Inflammatory macrophage (primary cell): ENCODE measurements around the gene ADGRG6.
"Not testable (repeated sequence)": the region's sequence is repeated elsewhere in the genome, so short reads cannot be mapped to it uniquely, and the experiment has no call there.

ENCODE experiments used
- DNase-seq, 2 donors: peaks; one replicate each; pipeline ENCODE4 v3.0.0-alpha.2; 2020 to 2022

ADGRG6 gene

DNA sequence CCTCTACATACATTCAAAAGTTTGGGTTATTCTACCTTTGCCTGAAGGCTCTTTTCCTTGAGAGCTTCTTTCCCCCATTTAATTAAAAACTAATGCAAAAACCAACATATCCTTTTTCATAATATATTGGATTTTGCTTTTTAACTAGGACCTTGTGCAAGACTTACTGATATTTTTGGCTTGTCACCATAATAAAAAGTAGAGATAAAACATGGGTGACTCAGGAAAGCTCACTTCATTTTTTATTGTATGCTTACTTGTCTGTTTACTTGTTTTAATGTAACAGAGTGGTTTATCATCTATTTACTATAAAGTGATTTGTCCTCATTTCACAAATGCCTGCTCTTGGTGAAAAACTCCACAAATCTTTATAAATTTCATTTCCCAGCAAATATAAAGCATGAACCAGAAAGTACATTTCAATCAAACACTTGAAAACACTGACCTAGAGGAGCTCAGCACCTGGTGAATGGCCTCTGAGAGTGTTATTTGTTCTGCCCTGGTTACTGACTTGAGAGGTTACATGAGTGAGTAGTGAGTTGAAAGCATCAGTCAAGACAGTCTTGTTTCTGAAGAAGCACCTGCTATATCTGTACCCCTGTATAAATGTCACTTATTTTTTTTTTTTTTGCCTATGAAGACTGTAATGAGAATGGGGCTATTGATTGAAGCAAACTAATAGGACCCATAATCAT lies 20.8 kb downstream of the ADGRG6 start:
- DNase-seq = no peak

DNA sequence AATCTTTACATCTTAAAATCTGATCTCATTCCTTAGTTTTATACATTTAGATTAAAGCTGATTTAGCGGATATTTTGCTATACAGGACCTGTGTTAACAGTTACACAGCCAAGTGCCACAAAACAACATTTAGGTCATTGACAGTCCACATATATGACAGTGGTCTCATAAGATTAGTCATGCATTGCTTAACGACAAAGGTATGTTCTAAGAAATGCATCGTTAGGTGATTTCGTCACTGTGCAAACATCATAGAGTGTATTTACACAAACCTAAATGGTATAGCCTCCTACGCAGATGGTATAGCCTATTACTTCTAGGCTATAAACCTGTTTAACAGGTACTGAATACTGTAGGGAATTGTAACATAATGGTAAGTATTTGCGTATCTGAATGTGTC lies 21.6 kb downstream of the ADGRG6 start:
- no peak for DNase-seq

DNA sequence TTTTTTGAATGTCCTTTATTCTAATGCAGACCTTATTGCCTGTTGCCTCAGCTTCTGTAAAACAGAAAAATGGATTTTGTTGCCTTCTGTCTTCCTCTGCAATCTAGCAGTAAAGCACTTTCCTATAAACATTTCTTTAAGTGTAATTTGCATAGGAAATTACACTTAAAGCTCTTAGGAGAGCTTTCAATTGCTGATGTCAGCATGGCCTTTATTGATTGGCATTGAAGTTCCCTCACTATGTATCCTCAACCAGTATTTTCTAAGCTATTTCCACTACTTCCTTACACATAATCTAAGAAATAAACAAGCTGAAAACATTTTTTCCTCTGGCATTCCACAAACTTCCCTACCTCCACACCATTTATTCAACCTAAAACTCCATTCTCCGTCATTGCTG lies 22.3 kb downstream of the ADGRG6 start:
- DNase-seq = no peak

DNA sequence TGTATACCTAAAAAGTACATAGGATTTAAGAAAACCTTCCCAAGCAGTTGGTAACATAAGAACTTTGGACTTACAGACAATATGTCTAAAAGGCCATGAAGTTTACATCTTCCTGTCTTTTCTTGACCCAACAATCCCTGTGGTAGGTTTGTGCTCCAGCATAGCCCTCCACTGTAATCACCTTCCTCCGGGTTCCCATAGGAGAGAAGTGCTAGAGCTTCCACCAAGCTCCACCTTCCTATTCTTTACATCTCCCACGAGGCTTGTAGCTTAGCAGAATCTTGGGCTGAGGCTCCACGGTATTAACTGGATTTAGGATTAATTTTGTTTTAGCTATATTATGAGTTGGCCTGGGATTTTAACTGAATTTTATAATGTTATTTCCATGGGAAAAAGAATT lies 23.3 kb downstream of the ADGRG6 start:
- DNase-seq = no peak

DNA sequence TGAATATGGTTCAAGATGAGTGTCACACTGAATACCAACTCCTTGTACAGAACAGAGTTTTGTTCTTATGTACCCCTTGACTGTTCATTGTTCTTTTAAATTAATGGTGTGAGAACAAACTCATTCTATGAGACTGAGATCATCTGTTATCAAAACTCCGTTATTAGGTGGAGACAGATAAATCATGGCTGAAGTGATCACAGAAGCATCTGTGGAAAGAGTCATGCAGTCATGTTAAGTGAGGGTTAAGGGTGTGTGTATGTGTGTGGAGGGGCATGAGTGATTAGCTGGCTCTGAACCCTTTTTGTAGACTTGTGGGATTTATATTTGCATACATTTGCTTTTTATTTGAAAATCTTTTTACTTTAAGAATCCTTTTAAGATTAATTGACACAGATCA lies 24.7 kb downstream of the ADGRG6 start:
- no peak for DNase-seq

DNA sequence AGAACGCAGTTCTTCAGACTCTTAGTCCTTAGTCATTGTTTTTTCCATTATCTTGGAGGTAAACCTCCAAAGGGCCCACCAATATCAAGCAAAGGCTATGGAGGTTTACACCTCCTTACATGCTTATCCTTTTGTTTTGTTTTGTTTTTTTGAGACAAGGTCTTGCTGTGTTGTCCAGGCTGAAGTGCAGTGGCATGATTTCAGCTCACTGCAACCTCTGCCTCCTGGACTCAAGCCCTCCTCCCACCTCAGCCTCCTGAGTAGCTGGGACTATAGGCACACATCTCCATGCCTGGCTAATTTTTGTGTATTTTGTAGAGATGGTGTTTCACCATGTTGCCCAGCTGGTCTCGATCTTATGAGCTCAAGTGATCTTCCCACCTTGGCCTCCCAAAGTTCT lies 26.3 kb downstream of the ADGRG6 start:
- no peak for DNase-seq

DNA sequence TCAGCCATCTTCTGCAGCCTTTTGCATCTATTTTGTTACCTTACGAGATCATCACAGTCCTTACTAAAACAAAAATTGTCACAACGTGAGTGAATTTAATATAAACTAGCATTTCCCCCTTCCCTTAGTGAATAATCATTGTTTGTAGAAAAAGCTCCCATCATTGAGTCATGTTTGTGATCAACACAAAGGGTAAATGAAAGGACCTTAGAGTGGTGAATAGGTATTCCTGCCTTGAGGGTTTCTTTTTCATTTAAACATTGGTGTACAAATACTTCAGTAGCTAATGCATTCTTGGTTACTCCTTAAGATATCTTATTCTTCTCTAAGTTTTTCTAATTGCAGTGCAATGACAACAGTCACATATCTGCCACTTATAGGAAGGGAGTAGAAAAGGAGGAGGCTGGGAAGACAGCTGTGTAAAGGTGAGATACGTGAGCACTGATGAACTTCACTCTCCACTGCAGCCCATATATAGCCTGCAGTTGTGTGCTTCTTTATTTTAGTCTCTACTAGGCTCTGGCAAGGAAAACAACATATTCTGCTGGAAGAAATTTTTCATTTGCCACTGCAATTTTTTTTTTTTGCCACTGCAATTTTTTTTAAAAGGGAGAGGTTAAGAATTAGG lies 27.8 kb downstream of the ADGRG6 start:
- no peak for DNase-seq

DNA sequence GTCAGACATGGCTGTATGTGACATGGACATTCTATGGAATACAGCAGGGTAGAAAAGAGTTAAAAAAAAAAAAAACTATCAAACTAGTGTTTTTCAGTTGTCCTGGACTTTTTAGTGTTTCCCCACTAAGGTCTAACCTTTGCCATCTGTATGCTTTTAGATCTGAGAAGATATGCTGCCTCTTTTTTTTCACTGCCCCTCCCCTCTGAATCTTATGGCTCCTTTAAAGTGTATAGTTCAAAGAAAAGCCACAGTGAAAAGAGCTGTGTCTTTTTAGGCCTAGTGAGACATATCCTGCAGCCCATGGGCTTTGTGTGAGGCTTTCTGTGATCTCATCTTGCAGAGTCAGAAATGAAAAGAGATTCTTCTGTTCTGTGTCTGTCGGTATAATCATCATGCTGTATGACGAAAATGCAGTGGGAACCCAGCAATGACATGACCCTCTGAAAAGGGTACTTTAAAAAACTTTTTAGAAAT lies 29.3 kb downstream of the ADGRG6 start:
- DNase-seq = no peak

DNA sequence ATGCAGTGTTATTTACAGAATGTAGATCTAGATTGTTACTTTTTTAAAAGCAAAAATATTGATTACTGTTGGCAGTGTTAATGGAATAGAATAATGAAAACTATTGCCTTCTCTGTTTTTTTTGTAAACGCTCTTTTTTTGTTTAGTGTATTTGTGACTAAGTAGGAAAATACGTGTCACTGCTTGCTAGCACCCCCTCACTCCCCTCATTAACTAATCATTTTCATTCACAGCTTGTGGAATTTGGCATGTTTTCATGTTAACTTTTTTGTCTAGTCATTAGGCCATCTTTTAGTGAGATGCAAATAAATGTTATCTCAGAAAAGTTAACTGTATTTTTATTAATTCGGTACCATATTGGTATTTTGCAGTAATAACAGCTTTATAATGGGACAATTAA lies 29.8 kb downstream of the ADGRG6 start:
- no peak for DNase-seq

DNA sequence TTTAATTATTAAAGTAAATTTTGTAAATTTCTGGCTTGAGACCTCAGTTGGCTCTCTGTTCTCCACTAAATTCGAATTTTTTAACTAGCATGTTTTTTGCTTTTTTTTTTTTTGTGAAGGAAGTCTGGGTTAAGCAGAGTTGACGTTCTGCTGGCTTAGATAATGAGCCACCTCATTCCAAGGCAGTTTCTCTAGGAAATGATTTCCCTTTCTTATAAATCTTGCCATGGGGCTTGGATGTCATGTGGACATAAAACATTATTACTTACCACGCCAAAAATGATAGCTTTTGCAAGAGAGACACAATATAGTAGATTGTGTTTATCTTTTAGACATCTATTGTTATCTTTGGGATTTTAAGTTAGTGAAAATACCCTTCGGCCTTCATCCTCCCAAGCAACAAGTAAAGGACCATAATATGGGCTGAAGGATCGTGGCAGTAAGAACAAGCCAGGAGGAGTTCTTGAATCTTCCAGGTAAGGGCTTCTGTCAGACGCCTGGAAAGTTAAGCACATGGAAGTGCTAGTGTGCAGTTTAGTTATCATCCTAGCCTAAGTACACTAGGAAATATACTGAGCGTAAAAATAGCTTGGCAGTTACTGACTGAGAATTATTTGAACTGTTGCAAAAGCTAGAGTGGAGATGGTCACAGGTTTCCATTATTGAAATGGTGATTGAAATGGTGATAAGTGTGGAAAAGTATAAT lies 30.7 kb downstream of the ADGRG6 start:
- no peak for DNase-seq

DNA sequence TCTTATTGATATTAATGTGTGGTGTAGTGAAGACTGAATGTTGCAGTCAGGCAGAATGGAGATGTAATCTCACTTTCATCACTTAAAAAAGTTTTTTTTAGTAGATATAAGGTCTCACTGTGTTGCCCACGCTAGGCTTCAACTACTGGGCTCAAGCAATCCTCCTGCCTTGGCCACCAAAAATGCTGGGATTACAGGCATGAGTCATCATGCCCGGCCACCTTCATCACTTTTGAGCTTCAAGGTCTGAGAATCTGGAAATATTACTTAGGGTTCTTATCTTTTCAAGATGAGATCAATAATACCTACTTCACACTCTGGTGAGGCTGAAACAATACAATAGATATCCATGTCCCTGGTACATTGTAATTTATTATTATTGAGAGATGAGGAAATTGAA lies 31.6 kb downstream of the ADGRG6 start:
- DNase-seq = no peak

DNA sequence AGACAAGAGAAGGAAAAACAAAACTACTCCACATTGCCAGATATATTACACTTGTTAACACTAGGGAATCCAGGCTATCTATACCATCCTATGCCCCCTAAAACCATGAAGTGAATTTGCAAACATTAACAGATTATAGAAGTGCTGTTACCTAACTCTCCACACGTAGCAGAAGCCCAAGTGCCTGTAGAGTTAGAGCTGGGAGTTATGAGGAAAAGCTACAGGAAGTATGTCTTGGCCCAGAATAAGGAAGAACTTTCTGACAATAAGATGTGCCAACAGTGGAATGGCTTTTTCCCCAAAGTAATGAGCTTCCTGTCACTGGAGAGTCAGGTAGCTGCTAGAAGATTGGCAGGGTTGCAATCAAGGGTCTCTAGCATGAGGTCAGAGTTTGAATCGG lies 32.5 kb downstream of the ADGRG6 start:
- DNase-seq = no peak

DNA sequence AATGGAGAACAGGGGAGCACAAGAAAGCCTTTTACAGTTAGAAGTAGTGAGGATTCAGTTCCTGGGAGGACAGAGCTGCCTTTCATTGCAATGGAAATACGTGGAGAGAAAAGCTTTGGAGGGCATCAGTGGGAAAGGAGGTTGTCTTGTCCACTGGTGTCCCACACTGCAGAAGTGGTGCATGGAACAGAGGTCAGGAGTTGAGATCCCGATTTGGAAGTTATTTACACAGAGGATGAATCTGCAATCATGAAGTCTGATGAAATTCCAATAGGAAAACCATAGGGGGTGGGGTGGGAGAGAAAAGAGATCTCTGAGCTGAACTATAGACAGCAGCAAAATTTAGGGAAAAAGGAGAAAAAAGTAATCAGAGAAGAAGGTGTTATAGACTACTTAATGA lies 33.6 kb downstream of the ADGRG6 start:
- no peak for DNase-seq

DNA sequence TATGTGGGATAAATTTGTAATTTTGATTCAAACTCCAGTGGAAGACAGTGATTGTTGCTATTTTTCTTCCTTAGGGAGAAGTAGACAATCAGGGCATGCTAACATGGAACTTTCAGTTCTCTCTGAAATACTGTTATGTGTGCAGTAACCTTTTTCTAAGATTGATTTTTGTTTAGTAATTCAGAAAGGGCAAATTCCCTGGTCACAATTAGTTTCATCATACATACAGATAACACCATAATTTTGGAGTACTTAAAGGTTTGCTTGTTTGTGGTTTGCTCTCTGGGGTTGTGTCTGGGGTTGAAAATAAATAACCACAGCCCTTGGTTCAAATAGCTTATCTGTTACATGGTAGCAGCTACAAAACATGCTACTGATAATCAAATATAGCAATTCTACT lies 34.4 kb downstream of the ADGRG6 start:
- no peak for DNase-seq

DNA sequence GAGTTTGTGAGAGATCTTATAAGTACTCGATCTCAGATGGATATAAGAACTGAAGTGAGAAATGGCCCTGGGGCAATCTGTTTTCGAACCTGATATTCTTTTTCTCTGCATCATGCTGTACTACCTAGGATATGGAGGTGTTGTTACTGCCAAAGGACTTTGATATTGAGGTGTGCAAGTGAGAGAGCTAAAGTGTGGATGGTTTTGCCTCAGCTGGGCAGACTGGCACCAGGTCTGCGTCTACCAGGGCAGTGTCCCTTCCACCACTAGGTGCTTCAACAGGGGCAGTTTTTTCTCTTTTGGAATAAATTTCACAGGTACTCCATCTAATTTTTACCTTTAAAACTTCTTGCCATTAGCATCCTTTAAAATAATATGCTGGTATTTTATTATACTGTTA lies 35.0 kb downstream of the ADGRG6 start:
- no peak for DNase-seq

DNA sequence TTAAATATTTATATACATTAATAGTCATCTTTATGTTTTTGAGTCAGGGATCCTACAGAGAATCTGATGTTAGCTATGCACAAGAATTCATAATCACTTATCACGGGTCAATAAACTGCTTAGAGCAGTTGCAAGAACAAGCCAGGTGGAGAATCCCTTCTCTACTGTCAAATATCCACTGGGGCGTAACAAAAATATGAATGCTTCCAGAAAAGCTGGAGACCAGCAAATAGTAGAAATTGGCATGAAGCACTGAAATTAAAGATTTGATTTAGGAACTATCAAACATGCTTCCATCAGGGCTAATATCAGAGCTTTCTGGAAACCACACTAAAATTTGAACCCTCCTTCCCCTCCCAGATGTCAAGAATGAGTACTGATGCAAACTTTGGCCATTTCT lies 37.3 kb downstream of the ADGRG6 start:
- no peak for DNase-seq

DNA sequence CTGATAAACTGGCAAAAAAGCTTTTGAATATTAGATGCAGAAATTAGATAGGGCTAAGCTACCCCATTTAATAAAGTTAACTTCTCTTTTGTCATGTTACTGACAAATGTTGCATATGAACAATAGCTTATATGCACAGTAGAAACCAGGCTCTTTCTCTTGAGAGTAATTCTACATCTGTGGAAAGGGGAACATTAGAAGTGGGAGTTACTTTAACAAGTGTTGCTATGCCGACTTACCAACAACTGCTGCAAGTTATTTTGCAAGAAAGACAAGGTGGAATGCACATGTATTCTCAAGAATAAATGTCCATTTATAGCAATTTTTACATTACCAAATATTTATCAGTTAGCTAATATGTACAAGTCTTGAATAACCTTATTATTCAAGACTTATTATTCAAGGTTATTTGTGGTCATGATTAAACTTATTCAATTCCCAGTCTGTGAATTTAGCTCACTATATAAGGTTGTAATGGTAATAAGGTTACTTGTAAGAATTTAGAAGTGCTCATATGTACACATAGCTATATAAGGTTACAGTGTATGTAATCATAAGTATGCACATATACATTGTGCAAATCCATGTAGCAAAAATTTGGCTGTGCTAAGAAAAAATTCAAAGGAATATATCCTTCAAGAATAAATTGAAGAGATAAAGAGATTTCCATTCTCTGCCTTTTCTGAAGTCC lies 38.3 kb downstream of the ADGRG6 start:
- DNase-seq = no peak

DNA sequence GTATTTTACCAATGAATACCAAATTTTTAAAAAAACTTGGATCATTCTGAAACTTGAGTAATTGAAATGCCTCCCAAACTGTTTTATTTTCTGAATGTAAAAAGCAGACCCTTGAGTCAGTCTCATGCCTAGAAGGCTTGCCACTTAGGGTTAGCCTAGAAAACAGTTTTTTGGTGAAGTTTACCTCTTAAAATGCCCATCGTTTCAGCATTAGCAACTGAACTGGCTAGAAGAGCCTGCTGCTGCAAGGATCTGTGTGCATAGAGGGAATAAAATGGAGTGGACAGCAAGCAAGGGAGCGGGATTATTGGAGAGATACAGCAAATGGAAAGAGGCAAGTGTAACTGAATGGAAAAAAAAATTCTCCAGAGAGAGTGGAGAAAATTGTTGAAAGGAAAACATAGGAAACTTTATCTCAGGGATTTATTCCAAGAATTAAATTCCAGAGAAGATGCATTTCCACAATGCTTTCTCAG lies 40.1 kb downstream of the ADGRG6 start:
- no peak for DNase-seq

DNA sequence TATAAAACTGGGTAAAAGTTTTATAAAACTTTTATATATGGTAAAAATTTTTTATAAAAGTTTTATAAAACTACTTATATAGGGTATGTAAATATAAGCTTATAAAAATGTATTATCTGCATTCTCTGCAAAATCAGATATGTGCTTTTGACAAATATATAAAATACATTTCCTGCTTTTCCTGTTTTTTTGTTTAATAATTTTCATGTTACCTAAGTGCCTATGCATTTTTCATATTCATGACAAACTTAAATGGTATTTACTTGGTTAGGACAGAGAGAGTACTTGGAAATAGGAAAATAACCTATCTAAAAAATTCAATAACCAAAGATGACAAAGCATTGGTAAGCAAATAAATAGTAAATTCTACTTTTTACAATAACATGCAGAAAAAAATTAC lies 41.2 kb downstream of the ADGRG6 start:
- no peak for DNase-seq

DNA sequence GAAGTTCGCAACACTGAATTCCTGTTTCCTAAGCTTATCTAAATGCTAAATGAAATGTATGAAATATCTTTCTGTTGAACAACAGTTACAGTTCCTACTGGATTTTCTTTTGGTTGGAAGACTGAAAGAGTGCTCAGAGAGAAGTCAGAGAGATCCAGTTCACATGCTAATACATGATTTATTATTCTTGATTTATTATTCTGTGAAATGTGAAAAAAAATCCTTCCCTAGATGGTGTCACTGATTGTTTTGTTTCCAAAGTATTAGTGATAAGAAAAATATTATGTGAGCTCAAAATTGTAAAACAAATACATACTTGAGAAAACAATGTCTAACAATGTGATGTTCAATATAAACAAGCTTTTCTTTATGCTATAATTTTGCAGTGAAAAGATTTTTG lies 42.1 kb downstream of the ADGRG6 start:
- DNase-seq = no peak

DNA sequence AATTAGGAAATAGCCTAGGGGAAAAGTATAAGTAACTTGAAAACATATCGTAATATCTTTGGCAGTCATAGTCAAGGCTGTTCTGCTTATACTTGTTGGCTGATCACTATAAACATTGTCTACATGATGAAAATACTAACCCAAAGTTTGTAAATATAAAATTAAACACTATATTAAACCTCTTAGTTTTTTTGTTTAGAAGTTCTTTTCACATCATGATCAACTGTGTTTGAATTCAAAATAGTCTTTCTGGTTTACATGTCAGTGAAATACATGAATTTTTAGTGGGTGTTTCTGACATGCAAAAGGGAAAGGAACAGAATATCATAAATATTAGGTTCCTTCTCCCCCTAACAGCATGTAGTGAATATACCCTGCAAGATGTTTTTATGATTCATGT lies 43.5 kb downstream of the ADGRG6 start:
- no peak for DNase-seq

DNA sequence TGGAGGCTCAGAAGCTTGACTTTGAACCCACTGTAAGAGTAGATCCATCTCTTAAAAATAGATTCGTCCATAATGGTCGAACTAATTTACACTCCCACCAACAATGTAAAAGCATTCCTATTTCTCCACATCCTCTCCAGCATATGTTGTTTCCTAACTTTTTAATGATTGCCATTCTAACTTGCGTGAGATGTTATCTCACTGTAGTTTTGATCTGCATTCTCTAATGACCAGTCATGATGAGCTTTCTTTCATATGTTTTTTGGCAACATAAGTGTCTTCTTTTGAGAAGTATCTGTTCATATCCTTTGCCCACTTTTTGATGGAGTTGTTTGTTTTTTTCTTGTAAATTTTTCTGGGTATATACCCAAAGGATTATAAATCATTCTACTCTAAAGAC lies 44.4 kb downstream of the ADGRG6 start:
- not testable (repeated sequence) for DNase-seq

DNA sequence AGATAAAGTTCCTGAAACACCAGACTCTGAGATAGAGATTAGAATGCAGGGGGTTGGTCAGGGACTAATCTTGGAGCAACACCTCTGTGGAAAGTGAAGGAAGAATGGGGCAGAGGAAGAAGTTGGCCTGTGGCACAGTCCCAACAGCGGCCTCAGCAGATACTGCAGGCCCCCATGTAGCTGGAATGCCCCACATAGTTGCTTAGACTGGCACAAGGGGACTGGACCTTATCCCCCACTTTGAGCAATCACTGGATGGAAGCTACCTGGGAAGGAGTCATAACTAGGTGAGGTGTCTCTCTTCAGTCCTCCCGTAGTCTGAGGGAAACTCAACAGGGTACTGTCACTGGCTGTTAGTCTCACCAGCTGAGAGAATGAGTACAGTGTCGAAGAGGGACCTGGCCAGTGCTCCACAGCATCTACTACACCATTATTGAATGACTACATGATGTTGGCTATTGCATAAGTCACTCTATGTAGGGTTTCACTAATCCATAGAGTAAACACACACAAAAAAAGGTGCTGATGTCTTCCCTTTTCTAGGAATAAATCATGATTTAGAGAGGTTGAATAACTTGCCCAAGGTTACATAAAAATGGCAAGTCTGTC lies 47.5 kb downstream of the ADGRG6 start:
- no peak for DNase-seq
